HG03565 (cell line): ENCODE measurements around the gene SFSWAP.
"Not testable (repeated sequence)": the region's sequence is repeated elsewhere in the genome, so short reads cannot be mapped to it uniquely, and the experiment has no call there.

ENCODE experiments used
- ATAC-seq: cut with Tn5 transposase; IDR thresholded peaks from one replicate; pipeline ENCODE4 v1.9.1; 2021; ENCODE audit warnings: mild to moderate bottlenecking, moderate library complexity; ENCODE audit not compliant: unreplicated experiment

The SFSWAP gene

DNA sequence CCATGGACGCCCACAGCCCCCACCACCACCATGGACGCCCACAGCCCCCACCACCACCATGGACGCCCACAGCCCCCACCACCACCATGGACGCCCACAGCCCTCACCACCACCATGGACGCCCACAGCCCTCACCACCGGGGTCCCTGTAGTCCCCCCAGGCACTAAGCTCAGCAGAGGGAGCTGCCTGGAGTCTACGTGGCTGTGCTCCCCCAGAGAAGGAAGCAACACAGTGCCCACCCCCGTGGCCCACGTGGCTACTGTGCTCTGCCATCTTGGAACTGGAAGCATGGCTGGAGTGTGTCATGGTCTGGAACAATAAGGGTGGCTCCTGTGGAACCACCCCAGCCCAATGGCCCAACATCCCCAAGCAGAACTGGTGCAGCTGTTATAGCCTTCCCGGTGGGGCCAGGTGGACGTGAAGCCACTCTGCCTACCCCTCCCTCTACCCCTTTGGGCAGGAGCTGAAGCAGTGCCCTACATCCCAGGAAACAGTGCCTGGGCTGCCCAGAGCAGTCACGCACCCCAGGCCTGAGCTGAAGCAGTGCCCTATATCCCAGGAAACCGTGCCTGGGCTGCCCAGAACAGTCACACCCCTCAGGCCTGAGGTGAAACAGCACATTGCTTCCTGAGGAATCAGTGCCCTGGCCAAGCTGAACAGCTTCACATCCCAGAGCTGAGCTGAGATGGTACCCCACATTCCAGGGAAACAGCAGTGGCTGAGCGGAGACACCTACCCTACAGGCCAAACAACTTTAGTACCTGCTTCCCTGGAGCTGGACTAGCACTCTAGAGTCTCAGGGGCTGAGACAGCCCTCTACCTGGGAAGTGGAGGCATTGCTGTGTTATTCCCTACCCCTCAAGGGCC, 9.0 kb upstream of the SFSWAP start:
- no peak for ATAC-seq

DNA sequence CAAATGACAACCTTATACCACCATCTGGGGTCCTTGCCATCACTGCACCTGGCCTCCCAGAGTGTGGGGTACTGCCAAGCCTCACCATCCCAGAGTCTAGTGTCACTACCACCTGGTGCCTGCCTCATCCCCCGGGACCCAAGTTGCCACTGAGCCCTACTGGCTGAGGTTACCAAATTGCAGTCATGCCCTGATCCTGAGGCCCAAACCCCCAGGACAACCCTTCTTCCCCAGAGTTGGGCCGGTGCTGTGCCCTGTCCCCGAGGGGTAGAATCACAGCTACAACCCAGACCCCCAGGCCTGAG, 8.4 kb upstream of the SFSWAP start:
- no peak for ATAC-seq

DNA sequence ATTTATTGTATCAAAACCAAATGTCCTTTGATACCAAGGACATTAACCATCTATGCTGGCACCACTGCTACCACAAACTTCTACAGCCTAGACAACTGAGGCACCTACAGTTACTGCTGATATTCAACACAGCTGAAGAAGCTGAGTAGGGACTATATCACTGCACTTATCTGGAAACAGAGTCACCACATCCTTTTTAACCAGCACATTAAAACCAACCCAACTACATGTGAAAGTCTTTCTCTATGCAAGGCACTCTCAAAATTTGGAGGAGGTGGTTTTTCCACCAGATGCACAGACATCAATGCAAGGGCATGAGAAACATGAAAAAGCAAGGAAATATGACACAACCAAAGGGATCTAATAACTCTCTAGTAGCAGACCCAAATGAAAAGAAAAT, 7.7 kb upstream of the SFSWAP start:
- no peak for ATAC-seq

DNA sequence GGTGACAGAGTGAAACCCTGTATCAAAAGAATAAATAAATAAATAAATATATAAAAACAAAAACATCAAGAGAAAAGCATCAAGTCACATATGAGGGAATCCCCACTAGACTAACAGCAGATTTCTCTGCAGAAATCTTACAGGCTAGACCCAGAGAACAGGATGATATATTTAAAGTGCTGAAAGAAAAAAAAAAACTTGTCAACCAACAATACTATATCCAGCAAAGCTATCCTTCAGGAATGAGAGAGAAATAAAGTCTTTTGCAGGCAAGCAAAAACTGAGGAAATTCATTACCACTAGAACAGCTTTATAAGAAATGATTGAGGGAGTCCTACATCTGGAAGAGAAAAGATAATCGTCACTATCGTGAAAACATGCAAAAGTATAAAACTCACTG, 6.4 kb upstream of the SFSWAP start:
- no peak for ATAC-seq

DNA sequence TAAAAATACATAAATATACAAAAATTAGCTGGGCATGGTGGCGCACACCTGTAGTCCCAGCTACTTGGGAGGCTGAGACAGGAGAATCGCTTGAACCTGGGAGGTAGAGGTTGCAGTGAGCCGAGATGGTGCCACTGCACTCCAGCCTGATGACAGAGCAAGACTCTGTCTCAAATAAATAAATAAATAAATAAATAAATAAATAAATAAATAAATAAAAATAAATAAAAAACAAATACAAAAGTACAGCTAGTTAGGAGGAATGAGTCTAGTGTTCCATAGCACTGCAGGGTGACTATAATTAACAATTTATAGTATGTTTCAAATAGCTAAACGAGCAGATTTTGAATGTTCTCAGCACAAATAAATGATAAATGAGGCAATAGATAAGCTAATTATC, 4.2 kb upstream of the SFSWAP start:
- not testable (repeated sequence) for ATAC-seq

DNA sequence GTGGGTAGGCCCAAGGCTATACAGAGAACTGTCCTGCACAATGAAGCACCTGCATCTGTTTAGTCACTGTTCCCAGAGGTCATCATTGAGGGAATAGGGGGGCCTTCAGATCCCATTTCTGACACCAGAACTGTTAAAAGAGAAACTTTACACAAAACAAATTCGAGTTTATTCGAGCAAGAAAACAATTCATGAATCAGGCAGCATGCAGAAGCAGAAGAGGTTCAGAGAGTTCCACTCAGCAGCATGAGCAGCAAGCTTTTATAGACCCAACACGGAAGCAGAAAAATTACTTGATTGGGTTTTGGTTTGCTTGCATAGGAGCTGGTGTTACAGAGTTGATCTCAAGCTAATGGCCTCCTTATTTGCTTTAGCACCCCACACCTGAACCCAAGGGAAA, 1.7 kb upstream of the SFSWAP start:
- ATAC-seq: no peak

DNA sequence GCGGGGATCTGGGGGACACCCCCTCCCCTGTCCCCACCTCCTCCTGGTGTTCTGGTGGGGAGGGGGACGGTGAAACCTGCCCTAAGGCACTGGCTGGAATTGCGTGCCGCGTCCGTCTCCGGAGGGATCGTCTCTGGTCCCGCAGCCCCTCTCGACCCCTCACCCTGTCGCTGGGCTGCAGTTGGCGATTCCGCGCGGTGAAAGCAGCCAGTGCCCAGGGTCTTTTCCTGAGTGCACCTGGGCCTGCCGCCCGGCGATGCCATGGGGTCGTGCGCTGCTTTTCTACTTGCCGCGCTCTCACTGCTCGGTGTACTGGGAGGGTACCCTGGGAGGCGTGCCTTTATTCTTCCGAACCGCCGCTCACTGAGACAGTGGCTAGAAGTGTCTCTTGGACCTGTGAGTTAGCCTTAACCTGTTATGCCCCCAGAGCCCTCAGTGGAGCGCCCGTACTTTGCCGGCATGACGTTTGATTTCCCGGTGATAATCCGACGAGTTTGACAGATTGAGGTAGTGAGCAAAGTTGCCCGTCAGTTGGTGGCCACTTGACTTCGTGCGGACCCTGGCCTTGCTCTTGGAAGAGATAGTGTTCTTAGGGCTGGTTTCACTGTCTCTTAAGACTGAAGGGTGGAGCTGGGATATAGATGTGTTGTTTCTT, 788 bp downstream of the SFSWAP start:
- no peak for ATAC-seq

DNA sequence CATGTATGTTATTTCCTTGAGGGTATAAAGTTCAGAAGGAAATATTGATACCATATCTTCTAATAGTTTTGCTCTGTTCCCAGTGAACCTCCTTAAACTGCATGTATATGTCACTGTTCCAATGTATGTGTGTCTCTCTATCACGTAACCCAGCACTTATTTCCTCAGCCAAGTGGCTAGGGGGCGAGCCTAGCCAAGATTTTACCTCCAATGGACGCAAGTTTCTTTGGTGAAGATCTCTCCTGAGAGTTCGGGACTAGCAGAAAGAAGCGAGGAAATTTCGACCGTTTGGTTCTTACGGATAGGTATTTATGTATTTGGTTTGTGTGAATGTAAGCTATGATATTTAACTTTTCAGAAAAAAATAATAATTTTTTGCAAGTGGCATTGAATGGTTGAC, 2.5 kb downstream of the SFSWAP start:
- ATAC-seq: no peak

DNA sequence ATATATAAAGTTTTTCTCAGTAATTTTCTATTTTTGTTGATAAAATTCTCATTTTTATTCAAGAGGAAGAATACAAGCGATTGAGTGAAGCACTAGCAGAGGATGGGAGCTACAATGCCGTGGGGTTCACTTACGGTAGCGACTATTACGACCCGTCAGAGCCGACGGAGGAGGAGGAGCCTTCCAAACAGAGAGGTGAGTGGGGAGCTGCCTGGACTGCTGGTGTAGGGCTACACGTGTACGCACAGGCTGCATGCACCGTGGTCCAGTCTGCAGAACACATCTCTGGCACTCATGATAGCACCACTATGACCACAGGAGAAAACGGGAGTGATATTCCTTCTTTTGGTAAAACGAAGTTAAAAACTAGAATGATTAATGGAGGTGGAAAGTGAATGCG, 3.9 kb downstream of the SFSWAP start:
- ATAC-seq: no peak

DNA sequence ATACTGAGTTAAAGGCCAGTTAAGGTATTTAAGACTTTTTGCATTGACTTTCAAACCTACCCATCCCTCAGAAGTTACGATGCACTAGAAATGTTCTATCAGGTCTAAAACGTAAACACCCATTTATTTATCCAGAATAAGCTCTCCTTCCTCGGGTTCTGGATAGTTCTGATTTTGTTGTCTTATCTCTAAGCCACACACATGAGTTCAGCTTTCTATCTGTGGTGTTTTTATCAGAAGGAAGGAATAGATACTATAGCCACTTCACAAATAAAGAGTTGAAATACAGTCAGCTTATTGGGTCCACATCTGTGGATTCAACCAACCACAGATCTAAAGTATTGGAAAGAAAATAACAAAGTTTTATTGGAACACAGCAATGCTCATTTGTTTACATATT, 5.4 kb downstream of the SFSWAP start:
- no peak for ATAC-seq

DNA sequence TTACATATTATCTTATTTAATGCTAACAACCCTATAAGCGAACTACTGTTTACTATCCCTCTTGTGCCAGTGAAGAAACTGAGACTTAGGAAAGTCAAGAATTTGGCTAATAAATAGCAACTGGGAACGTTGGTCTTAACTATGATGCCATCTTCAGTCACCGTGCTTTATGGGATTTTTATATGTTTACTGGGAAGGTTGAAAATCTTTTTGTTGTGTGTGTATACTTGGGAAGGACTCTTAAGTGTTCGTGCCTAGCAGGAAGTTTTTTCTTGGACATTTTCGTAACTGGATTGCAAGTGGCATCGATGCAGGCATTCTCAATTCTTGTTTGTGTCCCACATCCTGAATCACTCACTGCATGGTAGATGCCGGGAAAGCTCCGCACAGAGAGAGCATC, 9.4 kb downstream of the SFSWAP start:
- no peak for ATAC-seq

DNA sequence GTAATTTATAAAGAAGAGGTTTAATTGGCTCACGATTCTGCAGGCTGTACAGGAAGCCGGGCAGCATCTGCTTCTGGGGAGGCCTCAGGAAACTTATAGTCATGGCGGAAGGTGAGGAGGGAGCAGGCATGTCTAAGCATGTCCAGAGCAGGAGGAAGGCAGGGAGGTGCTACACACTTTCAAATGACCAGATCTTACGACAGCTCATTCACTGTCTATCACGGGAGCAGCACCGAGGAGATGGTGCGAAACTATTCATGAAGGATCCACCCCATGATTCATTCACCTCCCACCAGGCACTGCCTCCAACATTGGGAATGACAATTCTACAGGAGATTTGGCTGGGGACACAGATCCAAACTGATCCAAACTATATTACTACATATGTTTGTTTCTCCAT, 10.0 kb downstream of the SFSWAP start:
- no peak for ATAC-seq

DNA sequence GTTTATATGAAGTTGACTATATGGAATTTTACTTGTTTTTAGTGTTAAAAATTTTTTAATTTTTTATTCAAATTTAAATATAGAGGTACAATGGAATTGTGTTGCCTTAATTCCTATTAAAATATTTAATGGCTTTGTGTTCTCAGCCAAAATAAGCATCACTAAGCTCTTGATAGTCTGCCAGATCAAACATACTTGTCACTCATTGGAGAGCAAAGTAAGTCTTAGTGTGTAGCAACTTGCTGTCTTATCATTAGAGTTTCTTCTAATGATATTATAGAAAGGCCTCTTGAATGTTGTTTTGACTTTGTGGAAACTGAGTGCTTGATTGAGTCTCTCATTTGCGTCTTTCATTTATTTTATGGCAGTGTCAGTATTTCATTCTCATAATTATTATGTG, 10.7 kb downstream of the SFSWAP start:
- no peak for ATAC-seq

DNA sequence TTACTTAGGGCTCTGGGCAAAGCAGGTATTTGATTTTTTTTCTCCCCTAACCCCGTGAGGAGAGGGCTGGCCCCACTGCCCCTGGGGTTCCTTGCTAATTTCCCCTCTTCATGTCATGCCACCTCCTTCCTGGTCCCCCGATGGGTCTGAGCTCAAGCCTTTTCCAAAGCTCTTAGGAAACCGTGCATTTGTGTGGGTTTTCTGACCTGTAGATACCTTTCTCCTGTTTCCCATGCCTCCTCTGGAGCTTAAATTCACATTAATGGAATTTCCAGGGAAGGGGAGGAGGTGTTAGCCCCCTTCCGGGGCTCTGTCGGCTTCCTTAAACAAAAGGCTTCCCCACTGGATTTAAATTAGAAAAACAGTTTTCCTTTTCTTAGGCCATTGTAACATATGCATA, 12.6 kb downstream of the SFSWAP start:
- no peak for ATAC-seq

DNA sequence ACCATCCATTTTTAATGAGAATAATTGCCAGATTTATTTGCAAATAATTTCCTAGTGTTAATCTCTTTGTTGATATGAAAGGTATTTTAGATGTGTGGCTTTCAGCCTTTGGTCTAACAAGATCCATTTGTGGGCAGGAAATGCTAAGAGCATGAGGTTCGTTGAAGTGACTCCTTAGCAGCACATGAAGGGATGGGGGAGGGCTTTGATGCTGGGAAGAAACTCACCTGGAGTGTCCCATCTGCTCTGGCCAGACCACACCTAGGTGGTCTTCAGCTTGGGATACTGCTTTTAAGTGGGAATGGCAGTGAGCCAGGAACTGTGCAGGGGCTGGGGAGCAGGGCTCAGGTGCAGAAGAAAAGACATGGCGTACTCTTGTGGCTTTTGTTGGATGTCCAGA, 13.6 kb downstream of the SFSWAP start:
- no peak for ATAC-seq

DNA sequence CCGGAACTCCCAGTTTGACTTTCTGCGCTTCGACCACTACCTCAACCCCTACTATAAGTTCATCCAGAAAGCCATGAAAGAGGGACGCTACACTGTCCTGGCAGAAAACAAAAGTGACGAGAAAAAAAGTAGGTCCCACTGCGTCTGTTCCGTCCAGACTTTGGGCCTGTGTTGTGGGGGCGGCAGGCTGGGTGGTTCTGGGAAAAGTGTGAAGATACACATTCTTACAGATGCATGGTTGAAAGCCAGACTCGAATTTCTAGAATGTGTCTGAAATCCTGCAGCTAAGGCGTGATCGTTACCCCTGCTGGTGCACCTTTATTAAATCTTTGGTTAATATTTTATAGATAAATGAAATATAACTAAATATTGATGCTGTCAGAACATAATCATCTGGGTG, 14.6 kb downstream of the SFSWAP start:
- ATAC-seq: no peak

DNA sequence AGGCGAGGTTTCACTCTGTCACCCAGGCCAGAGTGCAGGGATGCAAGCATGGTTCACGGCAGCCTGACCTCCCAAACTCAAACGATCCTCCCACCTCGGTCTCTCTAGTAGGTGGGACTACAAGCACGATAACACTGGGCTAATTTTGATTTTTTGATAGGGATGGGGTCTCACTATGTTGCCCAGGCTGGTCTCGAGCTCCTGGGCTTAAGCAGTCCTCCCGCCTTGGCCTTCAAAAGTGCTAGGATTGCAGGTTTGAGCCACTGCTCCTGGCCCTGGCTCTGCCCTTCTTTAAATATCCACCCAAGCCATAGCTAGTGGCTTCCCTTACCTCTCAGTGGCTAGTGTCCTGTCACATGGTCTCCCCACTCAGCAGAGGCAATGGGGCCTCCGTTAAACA, 17.8 kb downstream of the SFSWAP start:
- no peak for ATAC-seq

DNA sequence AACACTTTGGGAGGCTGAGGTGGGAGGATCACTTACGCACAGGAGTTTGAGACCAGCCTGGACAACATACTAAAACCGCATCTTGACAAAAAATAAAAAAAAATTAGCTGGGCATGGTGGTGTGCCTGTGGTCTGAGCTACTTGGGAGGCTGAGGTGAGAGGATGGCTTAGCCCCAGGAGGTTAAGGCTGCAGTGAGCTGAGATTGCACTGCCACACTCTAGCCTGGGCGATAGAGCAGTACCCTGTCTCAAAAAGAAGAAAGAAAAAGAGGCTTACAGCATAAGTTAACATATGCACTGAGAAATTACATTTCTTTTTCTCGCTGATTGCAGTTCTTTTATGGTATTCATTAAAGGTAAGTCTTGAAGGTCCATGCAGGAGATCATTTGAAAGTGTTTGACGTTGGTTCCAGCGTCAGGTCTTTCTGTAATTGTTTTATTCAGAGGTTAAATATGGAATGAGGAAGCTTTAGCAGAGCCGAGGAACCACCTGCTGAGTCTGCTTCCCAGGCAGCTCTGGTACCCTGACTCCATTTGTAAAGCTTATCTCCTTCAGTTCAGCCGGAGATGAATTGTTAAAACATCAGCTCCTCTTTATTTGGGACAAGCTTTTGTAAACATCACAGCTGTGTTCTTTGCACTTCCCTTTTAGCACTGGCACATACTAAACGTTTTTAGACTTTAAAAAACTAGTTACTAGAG, 18.5 kb downstream of the SFSWAP start:
- ATAC-seq: no peak

DNA sequence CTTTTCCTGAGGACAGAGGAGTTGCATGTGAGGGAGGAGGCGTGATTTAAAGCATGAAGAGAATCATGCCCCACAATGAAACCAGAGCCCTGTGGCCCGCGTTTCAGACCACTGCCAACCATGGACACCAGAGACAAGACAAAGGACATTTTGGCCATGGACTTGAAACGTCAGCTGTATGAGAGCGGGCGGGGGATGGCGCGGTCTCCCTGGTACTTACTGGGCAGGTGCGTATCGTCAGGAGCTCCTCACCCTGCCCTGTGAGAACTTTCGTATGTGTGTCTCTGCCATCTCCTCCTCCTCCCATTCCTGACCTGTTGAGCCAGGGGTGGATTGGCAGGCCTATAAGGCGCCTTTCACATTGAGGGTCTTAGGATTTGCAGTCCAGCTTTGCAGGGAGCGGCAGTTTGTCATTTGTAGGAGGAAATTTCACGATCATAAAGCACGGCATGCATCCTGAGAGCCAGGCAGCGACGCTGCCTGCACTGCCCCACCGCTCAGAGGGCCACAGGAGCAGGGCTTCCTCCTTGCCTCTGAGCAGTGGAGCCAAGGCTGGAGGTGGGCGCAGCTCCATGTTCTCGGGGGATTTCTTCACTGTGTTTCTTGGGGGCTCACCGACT, 22.2 kb downstream of the SFSWAP start:
- ATAC-seq: no peak

DNA sequence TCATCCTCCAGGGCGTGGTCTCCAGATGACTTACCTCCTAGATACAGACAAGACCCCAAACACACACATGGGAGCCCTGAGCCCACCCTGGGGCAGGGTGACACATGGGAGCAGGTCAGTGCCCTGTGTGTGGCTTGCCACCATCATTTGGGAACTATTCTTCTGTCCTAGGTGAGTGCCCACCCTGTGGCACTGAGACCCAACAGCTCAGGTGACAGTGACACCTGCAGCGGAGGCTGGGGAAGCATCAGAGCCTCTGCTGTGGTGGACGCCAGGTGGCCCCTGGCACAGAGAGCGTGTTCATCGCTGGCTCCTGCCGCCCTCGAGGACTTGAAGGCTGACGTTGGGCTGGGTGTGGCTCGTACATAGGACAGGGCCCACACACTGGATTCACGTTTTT, 23.0 kb downstream of the SFSWAP start:
- ATAC-seq: no peak

DNA sequence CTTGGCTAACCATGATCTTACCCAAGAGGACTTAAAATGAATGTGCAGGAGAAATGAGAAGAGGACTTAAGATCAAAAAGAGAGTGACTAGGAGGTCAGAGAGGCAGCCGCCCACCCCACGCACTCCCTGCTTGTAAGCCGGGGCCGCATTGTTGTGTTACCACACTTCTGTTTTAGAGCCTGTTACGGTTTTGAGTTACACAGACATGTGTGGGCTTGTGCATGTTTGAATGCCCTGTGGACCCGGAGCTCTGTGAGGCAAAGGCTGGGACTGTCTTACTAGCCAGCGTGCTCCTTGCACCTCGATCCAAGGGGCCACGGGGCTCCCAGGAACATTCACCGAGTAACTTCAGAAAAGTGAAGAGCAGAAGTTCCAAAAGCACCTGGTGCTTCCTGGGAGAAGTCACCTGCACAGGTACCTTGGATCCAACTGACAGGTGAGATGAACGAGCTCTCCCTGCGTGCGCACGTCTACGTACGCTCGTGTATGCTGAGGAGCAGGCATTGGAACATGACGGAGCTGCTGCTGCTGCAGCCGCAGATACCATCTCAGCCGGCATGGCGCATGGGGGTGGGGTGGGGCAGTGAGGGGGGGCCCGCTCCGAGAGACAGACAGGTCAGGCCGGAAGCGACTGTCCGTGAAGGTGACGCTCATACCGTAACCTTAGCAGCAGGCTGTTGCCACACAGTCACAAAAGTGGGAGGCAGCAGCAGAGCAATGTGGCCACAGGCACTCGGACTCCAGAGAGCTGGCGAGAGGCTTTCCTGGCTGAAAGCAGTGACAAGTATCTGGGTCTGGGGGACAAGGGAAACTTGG, 23.7 kb downstream of the SFSWAP start:
- no peak for ATAC-seq
